Measurements from ENCODE around the gene SLC22A23.

The SLC22A23 gene

DNA sequence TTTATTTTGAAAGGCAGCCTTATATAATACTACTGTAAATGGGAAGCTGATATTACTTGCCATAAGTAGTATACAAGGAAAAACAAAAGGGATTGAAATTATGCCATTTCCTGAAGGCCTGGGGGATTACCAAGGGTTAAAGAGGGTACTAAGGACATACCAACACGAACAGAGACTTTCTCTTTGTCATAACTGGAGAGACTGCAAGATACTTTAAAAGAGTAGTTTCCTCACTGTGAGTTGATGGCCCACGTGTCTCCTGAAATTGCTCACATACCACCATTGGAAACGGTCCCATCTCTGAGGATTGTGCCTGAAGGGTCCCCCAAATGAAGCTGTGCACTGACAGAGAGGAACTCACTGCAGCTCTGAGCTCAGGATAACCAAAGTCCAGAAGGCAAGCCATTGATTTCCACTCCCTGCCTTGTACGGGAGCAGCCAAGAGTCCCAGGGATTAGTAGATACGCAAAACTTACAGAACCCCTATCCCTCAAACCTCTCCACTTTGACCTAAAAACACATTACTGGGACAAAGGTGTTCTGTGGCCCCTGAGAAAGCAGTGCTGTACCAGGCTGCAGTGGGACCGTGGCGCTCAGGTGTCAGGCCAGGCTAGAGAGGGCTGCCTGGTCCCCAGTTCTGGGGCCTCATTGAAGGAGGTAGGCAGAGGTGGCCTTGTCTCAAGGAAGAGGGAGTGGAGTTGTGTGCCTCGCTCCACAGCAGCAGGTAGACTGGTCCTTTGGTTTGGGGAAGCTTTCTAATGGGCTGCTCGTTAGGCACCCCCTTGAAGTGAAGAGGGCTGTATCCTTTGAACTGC, 182.9 kb downstream of the SLC22A23 start:
- H2BK5ac ChIP-seq (ENCODE audit: low read depth, low read length, poor library complexity, severe bottlenecking): no peak overlapping the region
- H3K9me3 ChIP-seq (ENCODE audit: control insufficient read depth, low read length): no peaks in the 10 kb centered on the region
- H4K8ac ChIP-seq (ENCODE audit: low read length): no peak overlapping the region
- no peak overlapping the region for H3K27ac ChIP-seq (ENCODE audit: low read length, poor library complexity, severe bottlenecking)
- no peak overlapping the region for H3K9ac ChIP-seq (ENCODE audit: low read length)
- no peak overlapping the region for H2BK15ac ChIP-seq (ENCODE audit: low read depth, poor library complexity, severe bottlenecking)
- H3K23ac ChIP-seq (ENCODE audit: low read length in 2 of 2): no peak overlapping the region
- no peak overlapping the region for H3K4ac ChIP-seq (ENCODE audit: low read depth in 1 of 2, low read length in 2 of 2)
- H3K36me3 ChIP-seq (ENCODE audit: control insufficient read depth in 1 of 2, insufficient read depth in 2 of 2, low read depth in 1 of 2, low read length in 2 of 2): peaks cover 42 to 89% of the 10 kb centered on the region in 2 experiments
- H3K4me1 ChIP-seq (ENCODE audit: control insufficient read depth, insufficient read depth, low read depth, low read length): peaks cover 4% of the 10 kb centered on the region
- H4K91ac ChIP-seq (ENCODE audit: low read length): no peak overlapping the region
- H2BK12ac ChIP-seq (ENCODE audit: low read length in 2 of 2): no peak overlapping the region
- H3K18ac ChIP-seq (ENCODE audit: low read depth in 1 of 2, low read length in 2 of 2): no peak overlapping the region
- no peak overlapping the region for H3K14ac ChIP-seq (ENCODE audit: low read length in 2 of 2)
- DNase-seq: no peak
- no peak overlapping the region for H3K4me2 ChIP-seq (ENCODE audit: low read length, poor library complexity, severe bottlenecking)
- H2AFZ ChIP-seq (ENCODE audit: low read depth, low read length): no peak overlapping the region
- H2BK120ac ChIP-seq (ENCODE audit: low read depth, low read length): no peak overlapping the region
- H3K27me3 ChIP-seq (ENCODE audit: control insufficient read depth in 1 of 2, insufficient read depth in 1 of 2, low read length in 2 of 2): no peaks in the 10 kb centered on the region
- no peak overlapping the region for H2AK5ac ChIP-seq (ENCODE audit: low read length, severe bottlenecking)
- H3K79me1 ChIP-seq (replicated peaks; ENCODE audit: low read length, poor library complexity, severe bottlenecking): peaks cover 40% of the 10 kb centered on the region
- 97% methylated on average over 9 of the region's 9 CpGs for WGBS
- no peak overlapping the region for H3K4me3 ChIP-seq (ENCODE audit: insufficient read depth in 1 of 2, low read depth in 1 of 2, low read length in 2 of 2)

DNA sequence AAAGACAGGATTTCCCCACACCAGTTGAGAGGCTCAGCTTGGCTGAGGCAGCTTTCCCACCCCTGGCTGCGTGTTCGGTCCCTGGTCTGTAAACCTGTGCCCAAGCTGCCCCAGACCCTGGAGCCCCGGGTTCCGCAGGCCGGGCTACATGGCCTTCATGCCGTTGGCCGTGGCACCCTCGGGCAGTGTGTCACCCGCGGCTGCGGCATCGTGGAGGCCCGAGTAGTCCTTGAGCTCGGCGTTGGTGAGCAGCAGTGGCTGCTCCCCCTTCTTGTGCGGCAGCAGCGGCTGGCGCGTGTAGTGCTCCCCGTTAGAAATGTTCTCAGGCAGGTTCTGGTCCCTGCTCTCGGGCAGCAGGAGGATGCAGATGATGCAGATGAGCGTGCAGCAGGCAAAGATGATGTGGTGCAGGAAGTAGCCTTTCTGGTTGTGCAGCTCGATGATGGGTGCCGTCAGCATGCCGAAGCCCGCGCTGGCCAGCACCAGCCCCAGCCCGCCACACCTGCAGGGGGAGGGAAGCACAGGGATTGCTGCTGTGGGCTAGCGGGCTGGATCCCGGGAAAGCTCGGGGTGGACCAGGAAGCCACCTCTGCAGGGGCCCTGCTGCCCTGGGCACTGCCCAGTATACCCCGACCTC, 183.8 kb downstream of the SLC22A23 start:
- H3K79me1 ChIP-seq (replicated peaks; ENCODE audit: low read length, poor library complexity, severe bottlenecking): peaks cover 45% of the 10 kb centered on the region
- H2BK15ac ChIP-seq (ENCODE audit: low read depth, poor library complexity, severe bottlenecking): no peak overlapping the region
- no peak overlapping the region for H3K4me2 ChIP-seq (ENCODE audit: low read length, poor library complexity, severe bottlenecking)
- peaks cover 46 to 89% of the 10 kb centered on the region in 2 experiments for H3K36me3 ChIP-seq (ENCODE audit: control insufficient read depth in 1 of 2, insufficient read depth in 2 of 2, low read depth in 1 of 2, low read length in 2 of 2)
- DNase-seq: no peak
- H3K27ac ChIP-seq (ENCODE audit: low read length, poor library complexity, severe bottlenecking): no peak overlapping the region
- H4K91ac ChIP-seq (ENCODE audit: low read length): no peak overlapping the region
- H3K9ac ChIP-seq (ENCODE audit: low read length): no peak overlapping the region
- H3K9me3 ChIP-seq (ENCODE audit: control insufficient read depth, low read length): no peaks in the 10 kb centered on the region
- 97% methylated on average over 27 of the region's 32 CpGs for WGBS
- H2BK5ac ChIP-seq (ENCODE audit: low read depth, low read length, poor library complexity, severe bottlenecking): no peak overlapping the region
- H2BK12ac ChIP-seq (ENCODE audit: low read length in 2 of 2): no peak overlapping the region
- H2BK120ac ChIP-seq (ENCODE audit: low read depth, low read length): no peak overlapping the region
- no peak overlapping the region for H2AK5ac ChIP-seq (ENCODE audit: low read length, severe bottlenecking)
- H3K4me3 ChIP-seq (ENCODE audit: insufficient read depth in 1 of 2, low read depth in 1 of 2, low read length in 2 of 2): peak overlapping the region in 1 of 2 experiments; percentile 26
- H3K23ac ChIP-seq (ENCODE audit: low read length in 2 of 2): no peak overlapping the region
- H3K18ac ChIP-seq (ENCODE audit: low read depth in 1 of 2, low read length in 2 of 2): no peak overlapping the region
- H3K14ac ChIP-seq (ENCODE audit: low read length in 2 of 2): no peak overlapping the region
- H3K27me3 ChIP-seq (ENCODE audit: control insufficient read depth in 1 of 2, insufficient read depth in 1 of 2, low read length in 2 of 2): no peaks in the 10 kb centered on the region
- no peak overlapping the region for H4K8ac ChIP-seq (ENCODE audit: low read length)
- H3K4me1 ChIP-seq (ENCODE audit: control insufficient read depth, insufficient read depth, low read depth, low read length): peaks cover 4% of the 10 kb centered on the region
- no peak overlapping the region for H3K4ac ChIP-seq (ENCODE audit: low read depth in 1 of 2, low read length in 2 of 2)
- H2AFZ ChIP-seq (ENCODE audit: low read depth, low read length): no peak overlapping the region

DNA sequence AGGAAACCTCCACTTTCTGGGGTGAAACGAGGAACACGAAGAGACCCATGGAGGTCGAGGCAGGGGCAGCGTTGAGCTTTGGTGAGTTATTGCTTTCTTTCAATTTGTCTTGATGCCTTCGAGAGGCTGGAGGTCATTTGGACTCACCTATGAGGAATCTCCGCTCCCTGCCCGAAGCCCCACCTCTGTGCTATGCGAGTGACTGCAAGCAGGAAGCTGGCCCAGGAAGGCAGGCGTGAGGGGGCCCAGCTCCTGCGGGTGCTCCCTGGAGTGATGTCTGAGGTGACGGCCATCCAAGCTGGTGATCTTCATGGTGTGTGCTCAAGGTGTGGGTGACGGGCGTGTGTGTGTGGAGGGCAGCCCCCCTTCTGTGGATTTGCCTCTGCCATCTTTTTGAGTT, 185.1 kb downstream of the SLC22A23 start:
- H3K4me2 ChIP-seq (ENCODE audit: low read length, poor library complexity, severe bottlenecking): no peak overlapping the region
- no peak overlapping the region for H2BK120ac ChIP-seq (ENCODE audit: low read depth, low read length)
- H3K9ac ChIP-seq (ENCODE audit: low read length): no peak overlapping the region
- no peak for DNase-seq
- H2AK5ac ChIP-seq (ENCODE audit: low read length, severe bottlenecking): no peak overlapping the region
- 93% methylated on average over 13 of the region's 13 CpGs for WGBS
- H3K23ac ChIP-seq (ENCODE audit: low read length in 2 of 2): no peak overlapping the region
- H3K27ac ChIP-seq (ENCODE audit: low read length, poor library complexity, severe bottlenecking): no peak overlapping the region
- H3K4ac ChIP-seq (ENCODE audit: low read depth in 1 of 2, low read length in 2 of 2): no peak overlapping the region
- H2BK5ac ChIP-seq (ENCODE audit: low read depth, low read length, poor library complexity, severe bottlenecking): no peak overlapping the region
- peaks cover 49 to 92% of the 10 kb centered on the region in 2 experiments for H3K36me3 ChIP-seq (ENCODE audit: control insufficient read depth in 1 of 2, insufficient read depth in 2 of 2, low read depth in 1 of 2, low read length in 2 of 2)
- peaks cover 4% of the 10 kb centered on the region for H3K4me1 ChIP-seq (ENCODE audit: control insufficient read depth, insufficient read depth, low read depth, low read length)
- H2AFZ ChIP-seq (ENCODE audit: low read depth, low read length): no peak overlapping the region
- no peak overlapping the region for H3K14ac ChIP-seq (ENCODE audit: low read length in 2 of 2)
- H4K91ac ChIP-seq (ENCODE audit: low read length): no peak overlapping the region
- H2BK12ac ChIP-seq (ENCODE audit: low read length in 2 of 2): no peak overlapping the region
- no peak overlapping the region for H3K4me3 ChIP-seq (ENCODE audit: insufficient read depth in 1 of 2, low read depth in 1 of 2, low read length in 2 of 2)
- H3K18ac ChIP-seq (ENCODE audit: low read depth in 1 of 2, low read length in 2 of 2): no peak overlapping the region
- H2BK15ac ChIP-seq (ENCODE audit: low read depth, poor library complexity, severe bottlenecking): no peak overlapping the region
- H3K79me1 ChIP-seq (replicated peaks; ENCODE audit: low read length, poor library complexity, severe bottlenecking): peaks cover 49% of the 10 kb centered on the region
- H4K8ac ChIP-seq (ENCODE audit: low read length): no peak overlapping the region
- H3K27me3 ChIP-seq (ENCODE audit: control insufficient read depth in 1 of 2, insufficient read depth in 1 of 2, low read length in 2 of 2): no peaks in the 10 kb centered on the region
- no peaks in the 10 kb centered on the region for H3K9me3 ChIP-seq (ENCODE audit: control insufficient read depth, low read length)

DNA sequence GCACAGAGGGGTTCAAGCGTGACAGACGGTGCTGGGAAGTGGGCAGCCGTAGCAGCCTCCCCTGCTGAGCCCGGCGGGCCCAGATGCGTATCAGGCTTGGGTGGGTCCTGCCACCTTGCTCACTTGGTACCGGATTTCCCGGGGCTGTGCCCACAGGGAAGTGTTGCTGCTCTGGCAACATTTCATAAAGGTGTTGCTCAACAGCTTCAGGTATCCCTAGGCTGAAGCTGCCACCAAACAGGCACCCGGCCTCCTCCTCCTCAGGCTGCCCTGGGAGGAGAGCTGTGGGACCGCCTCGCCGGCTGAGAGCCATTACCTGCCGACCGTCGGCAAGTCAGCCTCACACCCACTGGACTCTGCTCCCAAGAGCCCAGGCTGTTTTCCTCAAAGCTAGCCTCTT, 186.6 kb downstream of the SLC22A23 start:
- Histone ChIP-seq H3K18ac (ENCODE audit: low read depth in 1 of 2, low read length in 2 of 2) (no peak overlapping the region), H2BK5ac (ENCODE audit: low read depth, low read length, poor library complexity, severe bottlenecking) (no peak overlapping the region), H4K8ac (ENCODE audit: low read length) (no peak overlapping the region), H3K4ac (ENCODE audit: low read depth in 1 of 2, low read length in 2 of 2) (no peak overlapping the region), H2BK12ac (ENCODE audit: low read length in 2 of 2) (no peak overlapping the region), H3K9me3 (ENCODE audit: control insufficient read depth, low read length) (no peaks in the 10 kb centered on the region), H3K9ac (ENCODE audit: low read length) (no peak overlapping the region), H3K79me1 (replicated peaks; ENCODE audit: low read length, poor library complexity, severe bottlenecking) (peaks cover 57% of the 10 kb centered on the region), H2BK15ac (ENCODE audit: low read depth, poor library complexity, severe bottlenecking) (no peak overlapping the region), H4K91ac (ENCODE audit: low read length) (no peak overlapping the region), H3K4me3 (ENCODE audit: insufficient read depth in 1 of 2, low read depth in 1 of 2, low read length in 2 of 2) (no peak overlapping the region), H2AK5ac (ENCODE audit: low read length, severe bottlenecking) (no peak overlapping the region), H3K27me3 (ENCODE audit: control insufficient read depth in 1 of 2, insufficient read depth in 1 of 2, low read length in 2 of 2) (no peaks in the 10 kb centered on the region), H3K36me3 (ENCODE audit: control insufficient read depth in 1 of 2, insufficient read depth in 2 of 2, low read depth in 1 of 2, low read length in 2 of 2) (peaks cover 58 to 84% of the 10 kb centered on the region in 2 experiments), H2BK120ac (ENCODE audit: low read depth, low read length) (no peak overlapping the region), H2AFZ (ENCODE audit: low read depth, low read length) (no peak overlapping the region), H3K4me2 (ENCODE audit: low read length, poor library complexity, severe bottlenecking) (no peak overlapping the region), H3K14ac (ENCODE audit: low read length in 2 of 2) (no peak overlapping the region), H3K23ac (ENCODE audit: low read length in 2 of 2) (no peak overlapping the region), H3K4me1 (ENCODE audit: control insufficient read depth, insufficient read depth, low read depth, low read length) (peaks cover 4% of the 10 kb centered on the region), H3K27ac (ENCODE audit: low read length, poor library complexity, severe bottlenecking) (no peak overlapping the region)
- WGBS: 92% methylated on average over 15 of the region's 15 CpGs
- no peak for DNase-seq

Data from mesenchymal stem cell (in vitro differentiated cells and primary cell).